Transverse colon (tissue), 4 donors: ENCODE results near the gene SLC25A36.

Experiments
- CTCF ChIP-seq, 5 experiments: fragments of 200-600 bp in 3 of 5; fragments of 450-650 bp in 2 of 5; sonication (generic) in 3 of 5; IDR thresholded peaks; 1 replicate in 2 of 5; 2 replicates in 3 of 5; pipeline ENCODE4 v1.5.1; 2016 to 2017; ENCODE audit warnings: antibody characterized with exemption in 5 of 5, inconsistent platforms in 3 of 5, mild to moderate bottlenecking in 2 of 5, moderate library complexity in 1 of 5
- EP300 ChIP-seq: sonication (generic); formaldehyde crosslinking; IDR thresholded peaks from one replicate; pipeline ENCODE4 v1.6.1; 2017; ENCODE audit warnings: antibody characterized with exemption, low read depth
- POLR2A ChIP-seq: fragments of 450-650 bp; IDR thresholded peaks from one replicate; pipeline ENCODE4 v1.6.1; 2016; ENCODE audit warnings: antibody characterized with exemption, mild to moderate bottlenecking, moderate library complexity
- POLR2AphosphoS5 ChIP-seq, 3 donors: sonication (generic); formaldehyde crosslinking; IDR thresholded peaks; one replicate each; pipeline ENCODE4 v1.6.1; 2016; ENCODE audit warnings: antibody characterized with exemption in 3 of 3

- TF ChIP-seq CTCF (IDR thresholded peaks at IDR 0.05), result no peak
- TF ChIP-seq POLR2AphosphoS5 (IDR thresholded peaks at IDR 0.05), result no peak
- TF ChIP-seq POLR2A, result no peak
- TF ChIP-seq EP300, result no peak
These were observed 30.8 kb upstream of the SLC25A36 start for GRCh38 chr3:140910860-140911259.
